Left ventricle myocardium inferior (tissue), 1 donor: Measurements from ENCODE around the gene FAM25G. TPM values are rescaled to one million over a fixed set of nuclear protein-coding genes. Genes with fewer than 3 reads are reported as not detected.
"Not testable (repeated sequence)": the region's sequence is repeated elsewhere in the genome, so short reads cannot be mapped to it uniquely, and the experiment has no call there.

Experiments
- DNase-seq: peaks from one replicate; pipeline ENCODE4 v3.0.0-alpha.2; 2020
- H3K27ac ChIP-seq: fragments of 200-600 bp; replicated peaks from 2 replicates; pipeline ENCODE4 v1.8.0; 2021
- H3K27me3 ChIP-seq: fragments of 200-600 bp; 2 replicates; pipeline ENCODE4 v1.8.0; 2021; ENCODE audit warnings: low read depth
- H3K36me3 ChIP-seq: fragments of 200-600 bp; 2 replicates; pipeline ENCODE4 v1.8.0; 2021
- H3K4me1 ChIP-seq: fragments of 200-600 bp; 2 replicates; pipeline ENCODE4 v1.8.0; 2021
- H3K4me3 ChIP-seq: fragments of 200-600 bp; 2 replicates; pipeline ENCODE4 v1.8.0; 2021; ENCODE audit warnings: mild to moderate bottlenecking, moderate library complexity
- H3K9me3 ChIP-seq: fragments of 200-600 bp; replicated peaks from 2 replicates; pipeline ENCODE4 v1.8.0; 2021
- CTCF ChIP-seq: fragments of 200-600 bp; IDR thresholded peaks from 2 replicates; pipeline ENCODE4 v1.8.0; 2021; ENCODE audit warnings: antibody characterized with exemption, mild to moderate bottlenecking, borderline replicate concordance
- intact Hi-C: fragments of 100-400 bp; cut with micrococcal nuclease; formaldehyde crosslinking; loops from one replicate; pipeline ENCODE4 v1.11.0; 2022
- total RNA-seq: library from RNA; stranded (reverse); fragmentation: NEBNext Ultra II Directional; extraction: Animal tissue kit (Norgen Biotek cat#: 25700); gene quantifications from one replicate; pipeline ENCODE4 v1.2.1, GENCODE V29; 2021
- donor health status: DM: no; HTN: yes; CAD: no; lungs with severe emphysema.

The FAM25G gene
- total RNA-seq, 1 donor from 2014 or later, result not detected

DNA sequence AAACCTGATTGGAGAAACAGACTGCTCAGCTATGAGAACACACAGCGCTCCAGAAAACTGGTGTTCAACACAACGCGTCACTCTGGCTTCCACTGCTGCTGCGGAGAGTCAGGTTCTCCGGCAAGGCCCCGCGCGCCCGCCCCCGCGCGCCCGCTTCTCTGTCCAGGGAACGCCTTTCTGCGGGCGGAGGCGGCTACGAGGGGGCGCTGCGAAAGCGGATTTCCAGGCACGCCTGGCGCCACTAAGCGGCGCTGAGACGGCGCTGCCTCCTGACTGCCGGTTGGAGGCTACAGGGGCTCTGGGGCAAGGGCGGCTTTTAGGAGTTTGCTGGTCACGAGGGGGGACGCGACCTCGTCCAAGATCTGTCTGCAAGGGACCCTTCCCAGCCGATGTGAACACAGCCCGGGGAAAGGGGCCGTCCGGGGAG is 30.2 kb downstream of the FAM25G start:
- H3K27me3 ChIP-seq, H3K27ac ChIP-seq, H3K36me3 ChIP-seq, H3K9me3 ChIP-seq, intact Hi-C loops, H3K4me1 ChIP-seq: not testable (repeated sequence)
- peak; percentile 45 for DNase-seq
- TF ChIP-seq CTCF, result peak; percentile 27
- H3K4me3 ChIP-seq, result peak overlapping the region; percentile 51

GRCh38 chr10:47458466-47459154 is 32.9 kb downstream of the FAM25G start:
- intact Hi-C loops, result no loop called here

GRCh38 chr10:47457826-47458225 is 33.7 kb downstream of the FAM25G start:
- no peaks in the 10 kb centered on the region for H3K9me3 ChIP-seq
- H3K27ac ChIP-seq, result no peak overlapping the region
- peaks cover 12% of the 10 kb centered on the region for H3K27me3 ChIP-seq
- H3K36me3 ChIP-seq, result no peaks in the 10 kb centered on the region
- no peak overlapping the region for H3K4me3 ChIP-seq
- intact Hi-C loops, result no loop called here
- DNase-seq, result no peak
- TF ChIP-seq CTCF, result no peak
- H3K4me1 ChIP-seq, result no peaks in the 10 kb centered on the region

More at GRCh38 chr10:47458466-47459154, 32.9 kb downstream of the FAM25G start:
- Histone ChIP-seq H3K36me3 (no peaks in the 10 kb centered on the region), H3K4me3 (no peak overlapping the region), H3K9me3 (no peaks in the 10 kb centered on the region), H3K27ac (no peak overlapping the region), H3K27me3 (peaks cover 12% of the 10 kb centered on the region), H3K4me1 (no peaks in the 10 kb centered on the region)
- no peak for TF ChIP-seq CTCF
- DNase-seq, result no peak

DNA sequence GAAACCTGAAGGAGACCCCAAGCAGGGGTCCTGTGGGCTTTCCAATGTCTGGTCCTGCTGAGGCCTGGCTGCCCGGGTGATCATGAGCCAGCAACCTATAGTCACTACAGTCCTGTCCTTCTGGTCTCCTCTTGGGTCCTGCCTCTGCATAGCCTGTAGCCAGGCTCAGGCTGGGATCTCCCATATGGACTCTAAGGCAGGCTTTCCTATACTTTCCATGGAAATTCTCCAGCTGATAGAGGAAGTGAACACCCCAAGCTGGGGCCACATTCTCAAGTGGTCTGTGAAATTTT is 34.0 kb downstream of the FAM25G start:
- intact Hi-C loops, result no loop called here
- Histone ChIP-seq H3K27ac (no peak overlapping the region), H3K36me3 (no peaks in the 10 kb centered on the region), H3K9me3 (no peaks in the 10 kb centered on the region), H3K27me3 (peaks cover 12% of the 10 kb centered on the region), H3K4me1 (no peaks in the 10 kb centered on the region), H3K4me3 (no peak overlapping the region)
- no peak for DNase-seq
- TF ChIP-seq CTCF, result no peak

DNA sequence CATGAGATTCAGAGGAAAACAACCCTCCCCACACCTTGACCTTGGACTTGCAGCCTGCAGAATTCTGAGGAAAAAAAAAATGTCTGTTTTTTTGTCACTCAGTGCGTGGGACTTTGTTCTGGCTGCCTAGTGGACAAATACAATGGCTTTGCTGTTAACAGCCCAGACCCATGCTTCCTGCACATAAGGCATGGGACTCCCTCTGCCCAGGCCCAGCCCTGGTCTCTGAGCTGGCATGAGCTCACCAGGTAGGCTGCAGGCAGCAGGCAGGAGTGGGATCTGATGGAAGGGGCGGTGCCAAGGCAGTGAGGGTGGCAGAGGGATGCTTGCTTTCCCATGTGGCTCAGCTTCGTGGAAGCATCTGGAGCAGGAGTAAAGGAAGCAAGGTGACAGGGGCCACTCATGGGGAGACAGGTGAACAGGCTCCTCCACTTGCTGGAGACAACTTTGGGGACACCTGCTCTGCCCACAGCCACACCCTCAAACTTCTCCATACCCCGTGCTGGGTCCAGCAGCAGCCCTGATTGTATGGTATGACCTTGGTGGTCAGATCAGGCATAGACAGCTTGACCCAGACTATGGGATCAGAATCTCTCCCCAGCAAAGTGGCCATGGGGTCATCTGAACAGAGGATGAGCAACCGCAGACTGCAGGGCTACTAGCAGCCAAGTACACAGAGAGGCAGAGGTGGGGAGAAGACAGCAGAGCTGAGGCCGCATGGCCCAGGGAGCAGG is 34.5 kb downstream of the FAM25G start:
- Histone ChIP-seq H3K27ac (no peak overlapping the region), H3K4me3 (no peak overlapping the region)
- intact Hi-C loops, result no loop called here

More for the DNA sequence above, 34.5 kb downstream of the FAM25G start:
- DNase-seq, result no peak
- no peak for TF ChIP-seq CTCF
- no peaks in the 10 kb centered on the region for H3K9me3 ChIP-seq
- H3K27me3 ChIP-seq, result peaks cover 12% of the 10 kb centered on the region
- H3K36me3 ChIP-seq, result no peaks in the 10 kb centered on the region
- no peaks in the 10 kb centered on the region for H3K4me1 ChIP-seq
